ENCODE measurements around the gene NLRX1. TPM values are rescaled to one million over a fixed set of nuclear protein-coding genes. Genes with fewer than 3 reads are reported as not detected.
"Not testable (repeated sequence)": the region's sequence is repeated elsewhere in the genome, so short reads cannot be mapped to it uniquely, and the experiment has no call there.

Gene NLRX1
- total RNA-seq, 6 experiments from 2014 or later, result 8.1 to 13.2 (median 10.9) TPM

DNA sequence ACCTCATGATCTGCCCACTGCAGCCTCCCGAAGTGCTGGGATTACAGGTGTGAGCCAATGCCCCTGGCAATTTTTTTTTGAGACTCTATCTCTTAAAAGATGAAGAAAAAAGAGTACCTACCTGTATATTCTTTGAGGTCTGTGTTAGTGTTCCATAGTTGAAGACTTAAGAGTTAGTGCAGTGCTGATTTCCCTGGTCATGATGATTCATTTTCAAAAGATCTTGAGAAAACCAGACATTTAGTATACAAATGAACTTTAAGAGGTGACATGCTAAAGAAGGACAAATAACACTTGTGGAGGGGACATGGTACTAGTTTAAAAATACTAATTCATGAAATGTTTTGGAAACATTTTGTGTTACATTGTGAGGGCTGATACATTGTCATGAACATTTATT, 55.3 kb downstream of the NLRX1 start:
- 100% methylated on average over 1 of the region's 1 CpG for WGBS (ENCODE audit: insufficient coverage, low coverage, low lambda C conversion rate, missing lambda C conversion rate)
- Histone ChIP-seq H3K4me3 (no peak overlapping the region), H3K27me3 (no peaks in the 10 kb centered on the region), H3K4me1 (no peaks in the 10 kb centered on the region), H3K36me3 (no peaks in the 10 kb centered on the region), H3K9me3 (no peaks in the 10 kb centered on the region), H3K27ac (no peak overlapping the region)
- intact Hi-C loops (cut with DNase I), result no loop called here
- TF ChIP-seq POLR2A (IDR thresholded peaks at IDR 0.05), result no peak
- TF ChIP-seq, protein P1, sequence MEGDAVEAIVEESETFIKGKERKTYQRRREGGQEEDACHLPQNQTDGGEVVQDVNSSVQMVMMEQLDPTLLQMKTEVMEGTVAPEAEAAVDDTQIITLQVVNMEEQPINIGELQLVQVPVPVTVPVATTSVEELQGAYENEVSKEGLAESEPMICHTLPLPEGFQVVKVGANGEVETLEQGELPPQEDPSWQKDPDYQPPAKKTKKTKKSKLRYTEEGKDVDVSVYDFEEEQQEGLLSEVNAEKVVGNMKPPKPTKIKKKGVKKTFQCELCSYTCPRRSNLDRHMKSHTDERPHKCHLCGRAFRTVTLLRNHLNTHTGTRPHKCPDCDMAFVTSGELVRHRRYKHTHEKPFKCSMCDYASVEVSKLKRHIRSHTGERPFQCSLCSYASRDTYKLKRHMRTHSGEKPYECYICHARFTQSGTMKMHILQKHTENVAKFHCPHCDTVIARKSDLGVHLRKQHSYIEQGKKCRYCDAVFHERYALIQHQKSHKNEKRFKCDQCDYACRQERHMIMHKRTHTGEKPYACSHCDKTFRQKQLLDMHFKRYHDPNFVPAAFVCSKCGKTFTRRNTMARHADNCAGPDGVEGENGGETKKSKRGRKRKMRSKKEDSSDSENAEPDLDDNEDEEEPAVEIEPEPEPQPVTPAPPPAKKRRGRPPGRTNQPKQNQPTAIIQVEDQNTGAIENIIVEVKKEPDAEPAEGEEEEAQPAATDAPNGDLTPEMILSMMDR (IDR thresholded peaks at IDR 0.05), result no peak
- DNase-seq, result no peak
- ATAC-seq, result no peak

DNA sequence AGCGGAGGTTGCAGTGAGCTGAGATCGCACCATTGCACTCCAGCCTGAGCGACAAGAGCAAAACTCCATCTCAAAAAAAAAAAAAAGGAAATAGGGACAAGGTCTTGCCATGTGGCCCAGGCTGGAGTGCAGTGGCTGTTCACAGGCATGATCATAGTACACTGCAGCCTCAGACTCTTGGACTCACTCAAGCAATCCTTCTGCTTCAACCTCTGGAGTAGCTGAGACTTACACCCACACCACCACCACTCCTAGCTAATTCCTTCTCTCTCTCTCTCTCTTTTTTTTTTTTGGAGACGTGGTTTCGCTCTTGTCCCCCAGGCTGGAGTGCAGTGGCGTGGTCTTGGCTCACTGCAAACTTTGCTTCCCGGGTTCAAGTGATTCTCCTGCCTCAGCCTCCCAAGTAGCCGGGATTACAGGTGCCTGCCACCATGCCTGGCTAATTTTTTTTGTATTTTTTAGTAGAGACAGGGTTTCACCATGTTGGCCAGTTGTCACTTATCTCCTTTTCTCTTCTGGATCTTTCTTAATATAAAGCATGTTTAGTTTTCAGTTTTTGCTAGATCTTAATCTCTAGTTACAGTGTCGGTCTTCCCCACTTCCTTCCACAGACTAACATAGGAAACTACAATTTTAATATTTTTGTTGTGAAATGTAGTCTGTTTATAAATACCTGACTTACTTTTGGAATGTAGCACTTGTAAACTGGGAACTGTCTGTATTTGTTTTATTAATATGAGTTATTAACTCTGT, 60.2 kb downstream of the NLRX1 start:
- WGBS (ENCODE audit: insufficient coverage, low coverage, low lambda C conversion rate, missing lambda C conversion rate), result 76% methylated on average over 4 of the region's 9 CpGs
- intact Hi-C loops (cut with DNase I); H3K27me3 ChIP-seq; H3K9me3 ChIP-seq; H3K4me3 ChIP-seq; ATAC-seq; H3K27ac ChIP-seq; H3K36me3 ChIP-seq; DNase-seq: not testable (repeated sequence)
- peaks cover 0 to 11% (median 1%) of the 10 kb centered on the region in 4 donors for H3K4me1 ChIP-seq

DNA sequence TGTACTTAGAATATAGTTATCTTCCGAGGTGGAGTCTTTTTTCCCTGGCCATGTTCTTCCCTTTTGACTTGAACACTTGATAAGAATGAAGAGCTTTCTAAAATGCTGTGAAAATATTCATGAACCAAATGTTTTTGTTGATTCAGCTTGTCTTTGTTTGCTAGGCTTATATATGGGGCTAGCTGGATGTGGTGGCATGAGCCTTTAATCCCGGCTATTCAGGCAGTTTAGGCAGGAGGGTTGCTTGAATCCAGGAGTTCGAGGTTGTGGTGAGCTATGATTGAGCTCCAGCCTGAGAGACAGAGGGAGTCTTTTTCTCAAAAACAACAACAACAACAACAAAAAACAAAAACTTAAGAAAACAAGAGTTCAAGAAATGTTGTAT, 60.8 kb downstream of the NLRX1 start:
- DNase-seq (no peak), ATAC-seq (peak in 1 of 4 donors; percentile 26)
- Histone ChIP-seq H3K9me3 (no peaks in the 10 kb centered on the region), H3K27ac (no peak overlapping the region), H3K36me3 (no peaks in the 10 kb centered on the region), H3K27me3 (no peaks in the 10 kb centered on the region), H3K4me3 (no peak overlapping the region), H3K4me1 (peaks cover 0 to 11% (median 1%) of the 10 kb centered on the region in 4 donors)
- intact Hi-C loops (cut with DNase I), result no loop called here
- WGBS (ENCODE audit: insufficient coverage, low coverage, low lambda C conversion rate, missing lambda C conversion rate), result 79% methylated on average over 3 of the region's 3 CpGs
- no peak for TF ChIP-seq POLR2A (IDR thresholded peaks at IDR 0.05)
- TF ChIP-seq, protein P1 (IDR thresholded peaks at IDR 0.05), result no peak

DNA sequence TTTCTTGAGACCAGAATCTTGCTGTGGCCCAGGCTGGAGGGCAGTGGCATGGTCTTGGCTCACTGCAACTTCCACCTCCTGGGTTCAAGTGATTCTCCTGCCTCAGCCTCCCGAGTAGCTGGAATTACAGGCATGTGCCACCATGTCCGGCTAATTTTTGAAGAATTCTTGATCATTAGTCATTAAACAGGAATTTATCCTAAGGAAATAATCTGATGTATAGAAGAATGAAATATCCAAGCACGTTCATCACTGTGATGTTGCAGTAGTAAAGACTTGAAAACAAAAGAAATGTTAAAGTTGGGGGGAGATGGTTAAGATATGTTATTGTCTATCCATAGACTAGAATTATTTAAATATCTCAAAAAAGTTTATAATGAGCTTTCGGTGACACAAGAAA, 61.2 kb downstream of the NLRX1 start:
- Histone ChIP-seq H3K4me3 (no peak overlapping the region), H3K36me3 (no peaks in the 10 kb centered on the region), H3K27ac (no peak overlapping the region), H3K4me1 (peaks cover 0 to 11% (median 1%) of the 10 kb centered on the region in 4 donors), H3K27me3 (no peaks in the 10 kb centered on the region), H3K9me3 (no peaks in the 10 kb centered on the region)
- ATAC-seq (no peak), DNase-seq (no peak)
- TF ChIP-seq POLR2A (IDR thresholded peaks at IDR 0.05), result no peak
- TF ChIP-seq, protein P1 (IDR thresholded peaks at IDR 0.05), result no peak
- intact Hi-C loops (cut with DNase I), result no loop called here
- 94% methylated on average over 4 of the region's 4 CpGs for WGBS (ENCODE audit: insufficient coverage, low coverage, low lambda C conversion rate, missing lambda C conversion rate)

Other genes starting within 250 kb of the NLRX1 start
- gene BCL9L, start 242.8 kb upstream of the NLRX1 start, total RNA-seq, result 10 to 100 TPM; 10.2 to 22.5 (median 19.8) TPM
- gene UPK2, start 212.4 kb upstream of the NLRX1 start, total RNA-seq, result not detected
- gene FOXR1, start 197.0 kb upstream of the NLRX1 start, total RNA-seq, result not detected
- gene CENATAC, start 170.6 kb upstream of the NLRX1 start, total RNA-seq, result 10 to 100 TPM; 11.5 to 16.7 (median 13.0) TPM
- 100 to 1,000 TPM; 326 to 822 (median 376) TPM for gene RPS25, start 150.4 kb upstream of the NLRX1 start, total RNA-seq
- 10 to 100 TPM; 17.2 to 46.3 (median 33.4) TPM for gene TRAPPC4, start 150.0 kb upstream of the NLRX1 start, total RNA-seq
- 100 to 1,000 TPM in 4 of 6 experiments, 10 to 100 TPM in 2; 78.5 to 177 (median 147) TPM for gene SLC37A4, start 137.8 kb upstream of the NLRX1 start, total RNA-seq
- gene HYOU1, start 111.5 kb upstream of the NLRX1 start, total RNA-seq, result 100 to 1,000 TPM; 107 to 202 (median 171) TPM
- 10 to 100 TPM in 4 of 6 experiments, 1 to 10 TPM in 2; 8.5 to 18.3 (median 11.3) TPM for gene VPS11, start 100.9 kb upstream of the NLRX1 start, total RNA-seq
- 10 to 100 TPM; 11.3 to 35.3 (median 14.6) TPM for gene HMBS, start 83.8 kb upstream of the NLRX1 start, total RNA-seq
- 10 to 100 TPM; 29.8 to 55.5 (median 41.6) TPM for gene DPAGT1, start 66.9 kb upstream of the NLRX1 start, total RNA-seq
- 1 to 10 TPM; 5.4 to 9.7 (median 6.5) TPM for gene C2CD2L, start 61.4 kb upstream of the NLRX1 start, total RNA-seq
- gene HINFP, start 47.1 kb upstream of the NLRX1 start, total RNA-seq, result 10 to 100 TPM in 4 of 6 experiments, 1 to 10 TPM in 2; 6.4 to 13.6 (median 10.7) TPM
- under 1 TPM in 4 of 6 experiments, not detected in 2; 0.04 to 0.22 (median 0.09) TPM for gene ABCG4, start 19.7 kb upstream of the NLRX1 start, total RNA-seq
- under 1 TPM in 1 of 6 experiments, not detected in 5; 0.32 TPM for gene NHERF4, start 16.8 kb downstream of the NLRX1 start, total RNA-seq
- gene CBL, start 37.6 kb downstream of the NLRX1 start, total RNA-seq, result 1 to 10 TPM; 3.1 to 7.1 (median 4.6) TPM
- 10 to 100 TPM in 4 of 6 experiments, 1 to 10 TPM in 2; 1.8 to 28.7 (median 12.5) TPM for gene MCAM, start 148.4 kb downstream of the NLRX1 start, total RNA-seq
- 10 to 100 TPM; 12.9 to 18.1 (median 15.1) TPM for gene RNF26, start 165.8 kb downstream of the NLRX1 start, total RNA-seq
- 1 to 10 TPM; 2.8 to 6.3 (median 4.8) TPM for gene C1QTNF5, start 172.2 kb downstream of the NLRX1 start, total RNA-seq
- not detected for gene MFRP, start 178.0 kb downstream of the NLRX1 start, total RNA-seq
- 10 to 100 TPM in 2 of 6 experiments, 1 to 10 TPM in 4; 1.3 to 25.9 (median 4.6) TPM for gene USP2, start 213.0 kb downstream of the NLRX1 start, total RNA-seq

Measured in right lobe of liver (tissue), 6 donors.